SK-N-SH treated with all-trans-retinoic acid at 6 μM for 48 hours (cell line): ENCODE results near the gene MRFAP1.

ENCODE experiments used
- ATAC-seq: fragments of 200-7000 bp; cut with Tn5 transposase; 3 replicates; pipeline ENCODE4 v1.9.1; 2020; ENCODE audit warnings: mild to moderate bottlenecking, moderate library complexity
- CREB5 ChIP-seq: fragments of 250-450 bp; sonication (Bioruptor Pico); IDR thresholded peaks from 2 replicates; pipeline ENCODE4 v1.5.1; 2020; ENCODE audit warnings: low read depth, mild to moderate bottlenecking, moderate library complexity
- CSDC2 ChIP-seq: fragments of 250-450 bp; sonication (Bioruptor Pico); IDR thresholded peaks from 2 replicates; pipeline ENCODE4 v1.5.0; 2020; ENCODE audit warnings: mild to moderate bottlenecking, moderate library complexity
- CSRNP3 ChIP-seq: fragments of 250-450 bp; sonication (Bioruptor Pico); IDR thresholded peaks from 2 replicates; pipeline ENCODE4 v1.5.1; 2021; ENCODE audit warnings: mild to moderate bottlenecking, moderate library complexity
- ESRRG ChIP-seq: fragments of 250-450 bp; sonication (Bioruptor Pico); IDR thresholded peaks from 2 replicates; pipeline ENCODE4 v1.6.1; 2021; ENCODE audit warnings: mild to moderate bottlenecking
- GLIS3 ChIP-seq: fragments of 250-450 bp; sonication (Bioruptor Pico); IDR thresholded peaks from 2 replicates; pipeline ENCODE4 v1.5.0; 2020; ENCODE audit warnings: mild to moderate bottlenecking, moderate library complexity
- ISL1 ChIP-seq: fragments of 250-450 bp; sonication (Bioruptor Pico); IDR thresholded peaks from 2 replicates; pipeline ENCODE4 v2.1.2; 2022; ENCODE audit warnings: mild to moderate bottlenecking, moderate library complexity
- OSR1 ChIP-seq: fragments of 250-450 bp; sonication (Bioruptor Pico); IDR thresholded peaks from 2 replicates; pipeline ENCODE4 v1.8.0; 2022; ENCODE audit warnings: moderate library complexity, mild to moderate bottlenecking, inconsistent platforms
- PATZ1 ChIP-seq: fragments of 250-450 bp; sonication (Bioruptor Pico); IDR thresholded peaks from 2 replicates; pipeline ENCODE4 v1.8.0; 2020; ENCODE audit warnings: mild to moderate bottlenecking, moderate library complexity, borderline replicate concordance
- PPARA ChIP-seq: fragments of 250-450 bp; sonication (Bioruptor Pico); IDR thresholded peaks from 2 replicates; pipeline ENCODE4 v1.5.0; 2020; ENCODE audit warnings: mild to moderate bottlenecking, borderline replicate concordance
- RARB ChIP-seq: fragments of 250-450 bp; sonication (Bioruptor Pico); IDR thresholded peaks from 2 replicates; pipeline ENCODE4 v1.8.0; 2021; ENCODE audit warnings: mild to moderate bottlenecking, moderate library complexity
- SNAI2 ChIP-seq: fragments of 250-450 bp; sonication (Bioruptor Pico); IDR thresholded peaks from 2 replicates; pipeline ENCODE4 v1.5.0; 2020; ENCODE audit warnings: mild to moderate bottlenecking, moderate library complexity
- TCF4 ChIP-seq: fragments of 250-450 bp; sonication (Bioruptor Pico); IDR thresholded peaks from 2 replicates; pipeline ENCODE4 v1.8.0; 2021; ENCODE audit warnings: mild to moderate bottlenecking, moderate library complexity, borderline replicate concordance
- TOX ChIP-seq: fragments of 250-450 bp; sonication (Bioruptor Pico); IDR thresholded peaks from 2 replicates; pipeline ENCODE4 v1.8.0; 2021; ENCODE audit warnings: mild to moderate bottlenecking, moderate library complexity, borderline replicate concordance
- TSHZ2 ChIP-seq: fragments of 250-450 bp; sonication (Bioruptor Pico); IDR thresholded peaks from 2 replicates; pipeline ENCODE4 v1.5.0; 2020; ENCODE audit warnings: mild to moderate bottlenecking, moderate library complexity
- ZC3H10 ChIP-seq: fragments of 250-450 bp; sonication (Bioruptor Pico); IDR thresholded peaks from 2 replicates; pipeline ENCODE4 v1.5.1; 2021; ENCODE audit warnings: mild to moderate bottlenecking, moderate library complexity
- ZFP30 ChIP-seq: fragments of 450-650 bp; formaldehyde crosslinking; IDR thresholded peaks from 2 replicates; pipeline ENCODE4 v1.5.0; 2022; ENCODE audit warnings: mild to moderate bottlenecking, moderate library complexity
- ZNF565 ChIP-seq: fragments of 450-650 bp; formaldehyde crosslinking; conservative IDR thresholded peaks from 2 replicates; pipeline ENCODE4 v1.5.0; 2020; ENCODE audit warnings: low read depth, mild to moderate bottlenecking, moderate library complexity
- ZNF70 ChIP-seq: fragments of 450-650 bp; formaldehyde crosslinking; IDR thresholded peaks from 2 replicates; pipeline ENCODE4 v1.5.0; 2020; ENCODE audit warnings: mild to moderate bottlenecking, moderate library complexity
- ZNF8 ChIP-seq: fragments of 450-650 bp; formaldehyde crosslinking; IDR thresholded peaks from 2 replicates; pipeline ENCODE4 v1.5.0; 2020; ENCODE audit warnings: mild to moderate bottlenecking, moderate library complexity

The MRFAP1 gene

GRCh38 chr4:6641971-6642320 is 1.5 kb downstream of the MRFAP1 start:
- ATAC-seq, result no peak
- TF ChIP-seq TCF4 (CRISPR knock-in tag) (no peak), ISL1 (CRISPR knock-in tag) (no peak), CSDC2 (no peak), ZFP30 (CRISPR knock-in tag) (no peak)

GRCh38 chr4:6643141-6643847 is 2.8 kb downstream of the MRFAP1 start:
- ATAC-seq, result no peak

GRCh38 chr4:6644792-6645530 is 4.5 kb downstream of the MRFAP1 start:
- TF ChIP-seq TOX (CRISPR knock-in tag), result no peak
- TF ChIP-seq PATZ1, result no peak
- no peak for TF ChIP-seq TCF4 (CRISPR knock-in tag)
- no peak for TF ChIP-seq ZNF8 (CRISPR knock-in tag)
- no peak for TF ChIP-seq CSDC2
- no peak for TF ChIP-seq TSHZ2 (CRISPR knock-in tag)
- TF ChIP-seq ESRRG, result no peak
- no peak for TF ChIP-seq ISL1 (CRISPR knock-in tag)
- ATAC-seq, result no peak

More at GRCh38 chr4:6643141-6643847, 2.8 kb downstream of the MRFAP1 start:
- no peak for TF ChIP-seq CREB5
- no peak for TF ChIP-seq OSR1 (CRISPR knock-in tag)

- TF ChIP-seq SNAI2 (CRISPR knock-in tag), result no peak
- no peak for TF ChIP-seq OSR1 (CRISPR knock-in tag)
- no peak for TF ChIP-seq PPARA
- no peak for TF ChIP-seq ESRRG
- TF ChIP-seq CREB5, result no peak
- no peak for TF ChIP-seq TCF4 (CRISPR knock-in tag)
- TF ChIP-seq ZNF565, result no peak
- TF ChIP-seq RARB (CRISPR knock-in tag), result no peak
- TF ChIP-seq ZNF8 (CRISPR knock-in tag), result no peak
- TF ChIP-seq ZC3H10 (CRISPR knock-in tag), result no peak
- no peak for TF ChIP-seq ZNF70 (CRISPR knock-in tag)
- no peak for TF ChIP-seq CSRNP3 (CRISPR knock-in tag)
- no peak for TF ChIP-seq CSDC2
- TF ChIP-seq GLIS3 (CRISPR knock-in tag), result no peak
- no peak for TF ChIP-seq TOX (CRISPR knock-in tag)
- no peak for ATAC-seq
These were observed 6.7 kb downstream of the MRFAP1 start for GRCh38 chr4:6647169-6647568.
